Amniotic stem cell (primary cell): Measurements from ENCODE around the gene ARHGEF11.
A peak's percentile ranks its signal among the peaks of the same experiment; 100 is the strongest.
"Not testable (repeated sequence)": the region's sequence is repeated elsewhere in the genome, so short reads cannot be mapped to it uniquely, and the experiment has no call there.

ENCODE experiments used
- DNase-seq: peaks from one replicate; lab custom pipeline; 2025; lab: John Stamatoyannopoulos, UW

Gene ARHGEF11

DNA sequence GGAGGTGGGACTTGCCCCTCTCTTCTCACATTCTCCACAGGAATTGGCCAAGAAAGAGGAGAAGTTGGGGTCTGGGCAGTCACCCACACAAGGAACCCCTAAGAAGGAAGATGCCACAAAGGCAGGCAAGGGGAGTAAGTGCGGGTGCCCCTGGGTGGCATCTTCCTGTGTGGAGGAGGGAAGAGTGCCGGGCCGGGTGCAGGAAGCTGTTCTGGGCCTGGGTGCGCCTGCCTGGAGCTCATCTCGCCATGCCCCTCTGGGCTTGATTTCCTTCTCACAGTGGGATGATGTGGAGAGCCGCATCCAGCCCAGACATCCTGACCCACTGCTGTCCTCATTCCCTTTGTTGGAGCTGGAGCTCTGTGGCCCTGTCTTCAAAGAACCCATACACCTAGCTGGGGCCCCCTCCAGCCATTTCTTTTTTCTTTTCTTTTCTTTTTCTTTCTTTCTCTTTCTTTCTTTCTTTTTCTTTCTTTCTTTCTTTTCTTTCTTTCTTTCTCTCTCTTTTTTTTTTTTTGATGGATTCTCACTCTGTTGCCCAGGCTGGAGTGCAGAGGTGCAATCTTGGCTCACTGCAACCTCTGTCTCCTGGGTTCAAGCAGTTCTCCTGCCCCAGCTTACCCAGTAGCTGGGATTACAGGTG is 115.8 kb downstream of the ARHGEF11 start:
- DNase-seq: no peak

DNA sequence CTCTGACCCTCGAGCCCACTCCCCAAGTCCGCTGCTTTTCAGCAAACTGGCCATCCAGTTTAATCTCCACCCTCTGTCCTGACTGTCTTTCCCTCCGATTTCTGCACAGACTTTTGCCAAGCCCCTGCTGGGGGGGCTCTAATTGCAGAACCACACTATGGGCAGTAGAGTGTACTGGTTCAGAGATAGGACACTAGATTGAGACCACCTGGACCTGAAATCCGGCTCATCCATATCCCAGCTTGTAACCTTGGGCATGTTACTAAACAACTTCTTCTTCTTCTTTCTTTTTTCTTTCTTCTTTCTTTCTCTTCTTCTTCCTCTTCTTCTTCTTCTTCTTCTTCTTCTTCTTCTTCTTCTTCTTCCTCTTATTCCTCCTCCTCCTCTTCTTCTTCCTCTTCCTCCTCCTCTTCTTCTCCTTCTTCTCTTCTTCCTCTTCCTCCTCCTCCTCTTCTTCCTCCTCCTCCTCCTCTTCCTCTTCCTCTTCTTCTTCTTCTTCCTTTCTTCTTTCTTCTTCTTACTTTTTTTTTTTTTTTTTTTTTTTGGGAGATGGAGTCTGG is 117.4 kb downstream of the ARHGEF11 start:
- DNase-seq: no peak

GRCh38 chr1:156927215-156928042 is 118.1 kb downstream of the ARHGEF11 start:
- peak; percentile 66 for DNase-seq

- DNase-seq: not testable (repeated sequence)
These were observed 118.8 kb downstream of the ARHGEF11 start for GRCh38 chr1:156926695-156927094.

- DNase-seq: no peak
These were observed 119.4 kb downstream of the ARHGEF11 start for GRCh38 chr1:156926175-156926574.

DNA sequence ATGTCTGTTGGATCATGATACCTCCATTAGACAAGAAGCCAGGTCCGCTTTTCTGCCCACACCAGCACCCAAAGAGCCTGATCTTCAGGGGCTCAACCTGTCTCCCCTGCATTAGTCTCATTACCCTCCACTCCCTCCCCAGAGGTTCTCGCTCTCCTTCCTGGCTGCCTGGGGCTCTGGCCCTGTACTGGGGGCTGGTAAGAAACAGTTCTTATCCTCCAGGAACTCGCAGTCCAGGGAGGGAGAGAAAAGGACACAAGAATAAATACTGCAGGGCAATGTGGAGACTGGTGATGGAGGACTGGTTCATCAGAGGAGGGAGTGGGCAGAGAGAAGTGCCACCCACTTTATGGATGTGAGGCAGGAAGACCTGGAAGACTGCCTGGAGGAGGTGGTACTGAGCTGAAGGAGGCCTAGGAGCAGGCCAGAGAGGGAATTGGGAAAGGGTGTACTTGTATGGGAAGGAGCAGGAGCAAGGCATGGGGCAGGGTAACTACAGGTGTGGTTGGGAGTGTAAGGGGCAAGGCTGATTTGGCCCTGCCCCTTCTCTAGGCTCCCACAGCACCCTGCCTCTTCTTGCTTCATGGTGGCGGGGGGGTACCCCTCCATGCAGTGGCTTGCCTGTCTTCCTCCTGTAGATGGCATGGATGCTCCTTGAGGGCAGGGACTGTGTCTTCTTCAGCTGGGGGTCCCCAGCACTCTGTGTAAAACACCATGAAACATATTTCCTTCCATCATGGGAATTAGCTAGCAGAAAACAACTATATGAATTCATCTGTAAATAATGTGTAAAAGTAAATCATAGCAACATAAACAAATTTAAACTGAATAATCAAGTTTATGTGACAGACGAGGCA is 120.2 kb downstream of the ARHGEF11 start:
- no peak for DNase-seq

DNA sequence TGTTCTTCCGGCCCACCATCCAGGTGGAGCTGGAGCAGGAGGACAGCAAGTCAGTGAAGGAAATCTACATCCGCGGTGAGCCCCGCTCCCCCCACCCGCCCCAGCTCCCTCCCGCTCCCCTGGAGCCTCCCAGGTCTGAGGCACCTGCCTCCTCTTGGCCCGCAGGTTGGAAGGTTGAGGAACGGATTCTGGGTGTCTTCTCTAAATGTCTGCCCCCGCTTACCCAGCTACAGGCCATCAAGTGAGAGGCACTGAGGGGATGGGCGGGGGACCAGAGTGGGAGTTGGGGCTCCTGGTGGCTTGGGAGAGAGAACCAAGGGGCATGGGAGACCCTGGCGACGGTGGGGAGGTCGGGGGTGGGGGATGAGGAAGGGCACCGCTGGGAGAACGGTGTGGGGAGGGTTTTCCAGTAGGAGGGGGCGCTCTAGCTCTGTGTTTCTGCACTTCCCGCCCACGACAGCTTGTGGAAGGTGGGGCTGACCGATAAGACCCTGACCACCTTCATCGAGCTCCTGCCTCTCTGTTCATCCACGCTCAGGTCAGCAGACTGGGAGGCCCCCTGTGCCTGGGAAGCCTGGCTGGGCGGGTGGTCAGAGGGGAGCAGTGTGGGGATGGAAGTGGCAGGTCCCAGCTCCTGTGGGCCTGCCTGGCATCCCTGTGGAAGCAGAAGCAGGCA is 120.9 kb downstream of the ARHGEF11 start:
- DNase-seq: no peak

DNA sequence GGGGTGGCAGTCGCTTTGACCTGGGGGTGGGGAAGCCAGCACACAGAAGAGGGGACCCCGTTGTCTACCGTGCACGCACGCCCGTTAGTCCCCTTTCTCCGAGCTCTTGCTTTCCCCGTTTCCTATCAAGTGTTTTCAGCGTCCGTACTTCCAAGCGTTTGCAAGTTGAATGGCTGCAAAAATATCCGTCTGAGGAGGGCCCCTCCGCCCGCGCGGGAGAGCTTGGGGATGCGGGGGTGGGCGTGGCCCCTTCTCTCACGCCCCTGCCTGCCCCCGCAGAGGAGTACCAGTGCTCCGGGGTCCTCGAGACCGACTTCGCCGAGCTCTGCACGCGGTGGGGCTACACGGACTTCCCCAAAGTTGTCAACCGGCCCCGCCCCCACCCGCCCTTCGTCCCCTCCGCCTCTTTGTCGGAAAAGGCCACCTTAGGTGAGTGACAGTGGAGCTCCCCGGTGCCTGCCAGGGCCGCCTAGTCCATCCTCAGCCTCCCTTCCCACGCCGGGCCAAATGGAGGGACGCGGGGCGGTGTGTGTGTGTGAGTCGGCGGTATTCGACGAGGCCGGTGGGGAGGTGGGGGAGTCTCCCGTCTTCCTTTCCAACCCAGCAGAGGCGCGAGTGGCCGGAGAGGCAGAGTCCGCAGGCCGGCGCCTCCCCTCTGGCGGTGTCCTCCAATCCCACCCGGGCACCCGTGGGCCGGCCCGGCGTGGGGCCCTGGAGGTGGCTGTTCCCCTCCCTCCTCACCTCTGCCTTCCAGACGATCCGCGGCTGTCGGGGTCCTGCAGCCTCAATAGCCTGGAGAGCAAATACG is 121.7 kb downstream of the ARHGEF11 start:
- no peak for DNase-seq

DNA sequence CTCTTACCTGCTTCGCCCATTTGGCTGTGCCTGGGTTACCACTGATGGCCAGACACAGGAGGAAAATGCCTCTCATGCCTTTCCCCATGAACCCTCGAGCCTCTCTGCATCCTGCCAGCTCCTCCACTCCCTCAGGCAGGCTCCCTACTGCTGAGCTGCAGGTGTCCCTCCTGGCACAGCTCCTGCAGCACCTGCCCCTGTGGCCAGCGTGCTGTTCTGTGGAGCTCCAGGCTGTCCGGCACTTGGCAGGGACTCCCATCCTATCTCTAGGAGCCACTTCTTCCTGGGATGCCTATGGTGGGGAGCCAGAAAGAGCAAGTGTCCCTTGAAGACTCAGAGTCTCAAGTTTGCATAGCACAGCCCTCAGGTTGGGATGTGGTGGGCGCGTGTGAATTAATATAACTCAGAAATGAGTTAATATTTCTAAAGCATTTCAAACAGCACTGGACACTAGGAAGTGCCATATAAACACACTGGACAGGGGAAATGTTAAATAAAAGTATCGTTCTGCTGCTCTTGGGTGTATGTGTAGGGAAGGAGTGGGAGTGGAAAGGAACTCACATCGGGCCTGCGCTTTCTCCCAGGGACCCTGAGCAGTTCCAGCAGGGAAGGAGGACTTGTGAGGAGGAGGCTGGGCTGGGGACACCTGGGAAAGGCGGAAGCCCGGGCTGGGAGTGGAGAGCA is 122.4 kb downstream of the ARHGEF11 start:
- DNase-seq: no peak

DNA sequence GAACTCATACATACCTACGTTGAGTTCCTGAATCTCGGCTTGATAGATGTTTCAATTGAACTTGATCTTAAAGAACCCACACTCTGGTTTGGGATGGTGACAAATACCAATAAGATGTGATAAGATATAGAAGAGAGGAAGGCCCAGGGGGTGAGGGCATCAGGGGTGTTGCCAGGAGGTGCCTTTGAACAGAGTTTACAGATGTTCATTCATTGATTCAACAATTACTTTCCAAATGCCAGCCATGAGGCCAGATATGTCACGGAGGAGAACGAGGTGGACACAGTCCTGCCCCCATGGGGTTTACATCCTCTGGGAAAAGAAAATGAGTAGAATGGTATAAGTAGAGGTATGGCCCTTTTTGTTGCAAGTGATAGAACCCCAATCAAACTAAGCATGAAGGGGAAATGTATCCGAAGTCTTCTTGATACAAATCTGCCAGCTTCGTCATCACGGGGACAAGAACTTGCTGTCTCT is 124.5 kb downstream of the ARHGEF11 start:
- no peak for DNase-seq

DNA sequence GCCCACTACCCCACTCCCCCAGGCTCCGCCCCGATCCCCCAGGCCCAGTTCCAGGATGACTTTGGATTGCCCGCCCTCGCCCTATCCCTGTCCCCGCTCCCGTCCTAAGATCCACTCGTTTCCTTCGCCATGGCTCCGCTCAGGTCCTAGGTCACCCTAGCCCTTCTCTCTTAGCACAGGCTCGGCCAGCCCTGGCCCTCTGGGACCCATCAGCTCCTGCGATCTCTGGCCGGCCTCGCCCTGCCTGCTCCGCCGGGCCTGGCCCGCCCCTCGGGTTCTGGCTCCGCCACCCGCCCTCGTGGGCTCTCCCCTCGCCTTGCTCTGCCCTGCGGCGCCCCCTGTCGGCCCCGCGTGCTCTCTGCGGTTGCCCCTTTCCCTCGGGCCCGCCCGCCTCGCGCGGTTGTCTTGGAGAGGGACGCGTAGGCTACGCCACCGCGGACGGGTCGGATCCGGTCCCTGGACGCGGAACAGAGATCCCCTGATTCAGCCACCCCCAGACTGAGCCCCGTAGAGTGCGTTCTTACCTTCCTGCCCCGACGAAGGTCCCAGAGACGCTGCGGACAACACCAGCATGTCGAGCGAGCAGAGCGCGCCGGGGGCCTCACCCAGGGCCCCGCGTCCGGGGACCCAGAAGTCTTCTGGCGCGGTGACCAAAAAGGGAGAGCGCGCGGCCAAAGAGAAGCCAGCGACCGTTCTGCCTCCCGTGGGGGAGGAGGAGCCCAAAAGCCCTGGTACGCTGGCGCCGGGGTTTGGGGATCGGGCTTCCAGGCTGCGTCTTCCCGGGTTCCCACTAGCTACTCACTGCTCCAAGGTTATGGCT is 125.1 kb downstream of the ARHGEF11 start, which contains the start of gene LRRC71:
LRRC71 (plus strand) TSS at position 400 of the 820 bp plus-strand sequence; CDS start at position 572, 172 bp downstream.
- peak; percentile 48 for DNase-seq

- no peak for DNase-seq
These were observed 131.1 kb downstream of the ARHGEF11 start for GRCh38 chr1:156914440-156914856.

GRCh38 chr1:156913809-156914387 is 131.6 kb downstream of the ARHGEF11 start:
- DNase-seq: no peak

GRCh38 chr1:156912861-156913808 is 132.4 kb downstream of the ARHGEF11 start:
- no peak for DNase-seq

GRCh38 chr1:156912310-156912709 is 133.2 kb downstream of the ARHGEF11 start:
- DNase-seq: no peak

DNA sequence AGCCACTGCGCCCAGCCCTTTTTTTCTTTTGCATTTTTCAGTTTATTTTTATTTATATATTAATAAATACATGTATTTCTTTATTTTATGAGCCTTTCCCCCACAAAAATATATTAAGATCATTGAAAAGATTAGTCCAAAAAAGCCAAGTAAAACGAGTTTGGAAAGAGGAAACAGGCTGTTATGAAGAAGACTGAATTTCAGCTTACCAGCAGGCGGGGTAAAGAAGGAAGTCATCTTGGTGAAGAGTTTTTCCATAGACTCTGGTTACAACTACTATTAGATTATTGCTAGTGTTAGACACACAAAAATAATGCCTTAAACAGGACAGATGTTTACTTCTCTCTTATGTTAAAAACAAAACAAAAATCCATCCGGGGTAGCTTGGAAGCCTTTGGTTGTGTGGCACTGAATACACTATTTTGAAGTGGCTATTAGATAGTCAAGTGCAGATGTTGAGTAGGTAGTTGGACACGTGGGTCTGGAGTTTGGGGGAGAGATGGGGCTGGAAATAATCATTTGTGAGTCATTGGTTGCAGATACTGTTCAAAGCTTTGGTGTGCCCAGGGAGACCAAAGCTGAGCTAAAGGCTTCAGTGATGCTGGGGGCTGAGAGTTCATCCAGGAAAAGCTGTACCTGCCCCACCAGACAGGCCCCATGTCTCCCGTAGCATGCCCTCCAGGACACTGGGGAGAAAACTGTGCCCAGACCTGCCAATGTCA is 133.8 kb downstream of the ARHGEF11 start:
- no peak for DNase-seq

- DNase-seq: no peak
These were observed 135.2 kb downstream of the ARHGEF11 start for GRCh38 chr1:156910309-156910782.
